Smooth muscle cell (in vitro differentiated cells): ENCODE measurements around the gene PRR5L. TPM values are rescaled to one million over a fixed set of nuclear protein-coding genes. Genes with fewer than 3 reads are reported as not detected.
A peak's percentile ranks its signal among the peaks of the same experiment; 100 is the strongest.

Experiments
- DNase-seq: peaks from one replicate; lab custom pipeline; 2025; ENCODE audit not compliant: unreplicated experiment; lab: John Stamatoyannopoulos, UW
- H2AFZ ChIP-seq: fragments of 200-600 bp; sonication (generic); 2 replicates; pipeline ENCODE4 v1.6.0; 2016; ENCODE audit warnings: antibody characterized with exemption, low read depth, mild to moderate bottlenecking
- H3F3A ChIP-seq: fragments of 200-600 bp; sonication (generic); 2 replicates; pipeline ENCODE4 v1.6.0; 2017; ENCODE audit warnings: antibody characterized with exemption, low read depth
- H3K27ac ChIP-seq: fragments of 200-600 bp; sonication (generic); 2 replicates; pipeline ENCODE4 v1.5.1; 2016; ENCODE audit warnings: low read depth, mild to moderate bottlenecking
- H3K27me3 ChIP-seq: fragments of 200-600 bp; sonication (generic); 2 replicates; pipeline ENCODE4 v1.6.1; 2016; ENCODE audit warnings: low read depth, mild to moderate bottlenecking
- H3K36me3 ChIP-seq: fragments of 200-600 bp; sonication (generic); 2 replicates; pipeline ENCODE4 v1.5.1; 2016; ENCODE audit warnings: low read depth
- H3K4me1 ChIP-seq: fragments of 200-600 bp; sonication (generic); 2 replicates; pipeline ENCODE4 v1.5.1; 2016; ENCODE audit warnings: low read depth
- H3K4me2 ChIP-seq: fragments of 200-600 bp; sonication (generic); 2 replicates; pipeline ENCODE4 v1.6.0; 2016; ENCODE audit warnings: mild to moderate bottlenecking
- H3K4me3 ChIP-seq: fragments of 200-600 bp; sonication (generic); 2 replicates; pipeline ENCODE4 v1.5.1; 2016; ENCODE audit warnings: mild to moderate bottlenecking
- H3K79me2 ChIP-seq: fragments of 200-600 bp; sonication (generic); 2 replicates; pipeline ENCODE4 v1.6.0; 2016; ENCODE audit warnings: low read depth, mild to moderate bottlenecking
- H3K9ac ChIP-seq: fragments of 200-600 bp; sonication (generic); 2 replicates; pipeline ENCODE4 v1.6.0; 2016; ENCODE audit warnings: low read depth
- H3K9me3 ChIP-seq: fragments of 200-600 bp; sonication (generic); replicated peaks from 2 replicates; pipeline ENCODE4 v1.5.1; 2016; ENCODE audit warnings: low read depth
- H4K20me1 ChIP-seq: fragments of 200-600 bp; sonication (generic); 2 replicates; pipeline ENCODE4 v1.6.0; 2016; ENCODE audit warnings: low read depth
- WGBS: methylation state at CpG from one replicate; pipeline ENCODE4 v1.1.7; 2016; ENCODE audit warnings: low lambda C conversion rate; 5-methylcytosine and 5-hydroxymethylcytosine counted together
- polyA plus RNA-seq: library from polyadenylated mRNA; unstranded; fragments of >200 nt; fragmentation: Nextera tagmentation; extraction: Ambion mirVana; gene quantifications from 2 replicates; pipeline ENCODE4 v1.2.1, GENCODE V29; 2016
- total RNA-seq: library from RNA; depleted of rRNA; stranded (reverse); fragments of >200 nt; gene quantifications from 2 replicates; pipeline ENCODE4 v1.2.3, GENCODE V29; 2014
- TF ChIP-seq, protein P1 (sequence below): fragments of 200-600 bp; sonication (generic); IDR thresholded peaks from 2 replicates; pipeline ENCODE4 v1.5.1; 2017; ENCODE audit warnings: borderline replicate concordance, mild to moderate bottlenecking, antibody characterized with exemption; ENCODE audit not compliant: insufficient read depth, poor library complexity, severe bottlenecking

Gene PRR5L
- total and polyA plus RNA-seq, 2 experiments from 2014 or later, result 21.4 to 41.4 TPM

DNA sequence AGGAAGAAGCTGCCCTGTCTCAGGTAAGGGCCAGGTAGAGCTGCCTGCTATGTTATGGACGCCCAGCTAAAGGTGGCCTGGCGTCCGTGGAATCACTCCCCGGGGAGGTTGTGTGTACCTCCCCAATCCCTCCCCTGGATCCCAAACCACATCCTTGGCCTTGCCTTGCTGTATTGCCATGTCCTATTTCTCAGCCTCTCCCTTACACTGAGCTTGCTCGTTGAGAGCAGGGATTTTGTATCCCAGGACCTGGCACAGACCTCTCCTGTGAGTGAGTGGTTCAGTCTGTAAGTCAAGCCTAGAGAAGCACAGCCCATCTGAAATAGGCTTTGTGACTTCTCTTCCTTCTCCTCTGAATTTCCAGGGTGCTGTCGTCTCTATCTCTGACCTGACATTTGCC lies 160.1 kb downstream of the PRR5L start:
- no peak for DNase-seq
- WGBS, result 64% methylated on average over 6 of the region's 6 CpGs
- H3K27me3 ChIP-seq, result no peaks in the 10 kb centered on the region
- TF ChIP-seq, protein P1, sequence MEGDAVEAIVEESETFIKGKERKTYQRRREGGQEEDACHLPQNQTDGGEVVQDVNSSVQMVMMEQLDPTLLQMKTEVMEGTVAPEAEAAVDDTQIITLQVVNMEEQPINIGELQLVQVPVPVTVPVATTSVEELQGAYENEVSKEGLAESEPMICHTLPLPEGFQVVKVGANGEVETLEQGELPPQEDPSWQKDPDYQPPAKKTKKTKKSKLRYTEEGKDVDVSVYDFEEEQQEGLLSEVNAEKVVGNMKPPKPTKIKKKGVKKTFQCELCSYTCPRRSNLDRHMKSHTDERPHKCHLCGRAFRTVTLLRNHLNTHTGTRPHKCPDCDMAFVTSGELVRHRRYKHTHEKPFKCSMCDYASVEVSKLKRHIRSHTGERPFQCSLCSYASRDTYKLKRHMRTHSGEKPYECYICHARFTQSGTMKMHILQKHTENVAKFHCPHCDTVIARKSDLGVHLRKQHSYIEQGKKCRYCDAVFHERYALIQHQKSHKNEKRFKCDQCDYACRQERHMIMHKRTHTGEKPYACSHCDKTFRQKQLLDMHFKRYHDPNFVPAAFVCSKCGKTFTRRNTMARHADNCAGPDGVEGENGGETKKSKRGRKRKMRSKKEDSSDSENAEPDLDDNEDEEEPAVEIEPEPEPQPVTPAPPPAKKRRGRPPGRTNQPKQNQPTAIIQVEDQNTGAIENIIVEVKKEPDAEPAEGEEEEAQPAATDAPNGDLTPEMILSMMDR, result no peak
- no peaks in the 10 kb centered on the region for H4K20me1 ChIP-seq
- H3K9ac ChIP-seq, result peak overlapping the region; percentile 57
- H3F3A ChIP-seq, result peaks cover 26% of the 10 kb centered on the region
- peak overlapping the region; percentile 99 for H3K27ac ChIP-seq
- no peaks in the 10 kb centered on the region for H3K79me2 ChIP-seq
- peak overlapping the region; percentile 44 for H3K4me2 ChIP-seq
- H3K36me3 ChIP-seq, result no peaks in the 10 kb centered on the region
- H3K9me3 ChIP-seq, result no peaks in the 10 kb centered on the region
- H3K4me3 ChIP-seq, result no peak overlapping the region
- H3K4me1 ChIP-seq, result peaks cover 49% of the 10 kb centered on the region
- H2AFZ ChIP-seq, result no peak overlapping the region

DNA sequence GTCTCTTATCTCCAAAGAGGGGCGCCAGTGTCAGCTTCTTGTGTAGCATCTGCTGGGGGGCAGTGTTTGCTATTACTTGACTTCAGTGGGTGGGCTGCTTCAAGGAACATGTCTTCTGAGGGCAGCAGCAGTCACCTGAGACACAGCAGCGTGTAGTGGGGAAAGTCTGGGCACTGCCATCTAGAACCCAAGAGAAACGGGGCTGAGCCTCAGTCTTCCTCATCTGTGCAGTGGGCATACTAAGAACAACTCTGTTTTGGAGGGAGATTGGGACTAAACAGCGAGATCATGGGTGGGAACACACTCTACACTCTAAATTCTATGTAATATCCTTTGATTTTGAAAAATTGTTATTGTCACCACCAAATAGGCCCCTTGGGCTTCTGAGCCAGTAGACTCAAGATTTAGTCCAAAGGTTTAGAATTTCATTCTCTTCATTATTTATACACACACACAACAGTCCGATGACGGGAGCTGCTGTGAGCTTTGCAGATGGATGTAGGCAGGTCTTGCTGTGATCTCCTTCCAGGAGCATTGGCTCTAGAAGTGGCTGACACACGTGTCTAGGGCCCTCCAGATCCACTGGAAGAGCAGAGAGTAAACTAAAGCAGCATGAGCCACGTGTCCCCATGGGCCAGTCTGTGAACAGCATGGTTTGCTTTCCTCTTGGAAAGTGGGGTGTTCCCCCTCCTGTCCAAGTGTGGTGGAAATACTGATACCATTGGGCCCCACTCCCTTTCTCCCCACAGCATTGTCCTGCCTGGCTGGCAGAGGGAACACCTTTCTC lies 162.2 kb downstream of the PRR5L start:
- H3K27me3 ChIP-seq, result no peaks in the 10 kb centered on the region
- no peaks in the 10 kb centered on the region for H3K9me3 ChIP-seq
- no peak for DNase-seq
- H4K20me1 ChIP-seq, result no peaks in the 10 kb centered on the region
- no peaks in the 10 kb centered on the region for H3K36me3 ChIP-seq
- H3K79me2 ChIP-seq, result no peaks in the 10 kb centered on the region
- no peak overlapping the region for H2AFZ ChIP-seq
- H3K4me2 ChIP-seq, result no peak overlapping the region
- 98% methylated on average over 8 of the region's 8 CpGs for WGBS
- peaks cover 21% of the 10 kb centered on the region for H3F3A ChIP-seq
- TF ChIP-seq, protein P1, result no peak
- H3K4me3 ChIP-seq, result no peak overlapping the region
- no peak overlapping the region for H3K9ac ChIP-seq
- H3K27ac ChIP-seq, result no peak overlapping the region
- H3K4me1 ChIP-seq, result peaks cover 36% of the 10 kb centered on the region

DNA sequence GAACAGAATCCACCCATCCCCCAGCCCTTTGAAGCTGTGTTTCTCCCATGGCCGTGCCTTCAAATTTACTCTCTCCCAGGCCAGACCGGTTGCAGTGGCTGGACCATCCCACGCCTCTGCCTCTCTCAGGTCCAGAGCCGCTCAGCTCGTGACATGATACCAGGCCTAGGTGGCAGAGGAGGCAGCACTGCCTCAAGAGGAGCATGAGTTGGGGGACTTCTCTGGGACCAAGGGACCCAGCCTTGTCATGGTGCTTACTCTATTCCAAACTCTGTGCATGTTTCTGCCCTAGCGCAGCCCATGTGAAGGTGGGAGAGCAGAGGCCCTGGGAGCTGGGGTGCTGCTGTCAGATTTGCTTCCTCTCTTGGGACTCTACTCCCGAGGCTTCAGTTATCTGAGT lies 163.0 kb downstream of the PRR5L start:
- Histone ChIP-seq H3K4me3 (no peak overlapping the region), H3K27ac (no peak overlapping the region), H3K27me3 (no peaks in the 10 kb centered on the region), H3K36me3 (no peaks in the 10 kb centered on the region), H2AFZ (no peak overlapping the region), H3K4me2 (no peak overlapping the region), H3K4me1 (peaks cover 32% of the 10 kb centered on the region), H3K9ac (no peak overlapping the region), H4K20me1 (no peaks in the 10 kb centered on the region), H3K79me2 (no peaks in the 10 kb centered on the region), H3F3A (peaks cover 21% of the 10 kb centered on the region), H3K9me3 (no peaks in the 10 kb centered on the region)
- no peak for DNase-seq
- WGBS, result 84% methylated on average over 7 of the region's 7 CpGs
- TF ChIP-seq, protein P1, result no peak

DNA sequence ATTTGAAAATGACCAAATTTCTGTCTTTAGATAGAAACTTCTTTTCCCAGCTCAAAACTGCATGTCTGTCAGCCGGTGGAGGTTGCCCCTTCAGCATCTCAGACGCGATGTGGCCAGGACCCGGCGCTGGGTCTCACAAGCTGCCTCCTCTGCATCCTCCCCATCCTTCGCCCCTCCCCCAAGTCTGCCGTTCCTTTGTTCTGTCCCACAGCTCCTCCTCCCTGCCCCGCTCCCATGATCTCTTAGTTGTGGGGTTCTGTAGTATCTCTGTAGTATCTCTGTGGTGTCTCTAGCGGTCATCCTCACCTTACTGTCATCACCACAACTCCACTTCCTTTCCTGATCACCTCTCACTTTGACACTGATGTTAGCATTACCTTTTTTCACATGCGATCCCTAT lies 164.1 kb downstream of the PRR5L start:
- H3K27me3 ChIP-seq, result no peaks in the 10 kb centered on the region

More for the DNA sequence above, 164.1 kb downstream of the PRR5L start:
- Histone ChIP-seq H3K27ac (no peak overlapping the region), H3F3A (peaks cover 16% of the 10 kb centered on the region), H3K4me1 (peaks cover 20% of the 10 kb centered on the region), H3K4me3 (no peak overlapping the region), H3K36me3 (no peaks in the 10 kb centered on the region), H3K4me2 (no peak overlapping the region), H3K79me2 (no peaks in the 10 kb centered on the region), H2AFZ (no peak overlapping the region), H4K20me1 (no peaks in the 10 kb centered on the region), H3K9me3 (no peaks in the 10 kb centered on the region), H3K9ac (no peak overlapping the region)
- DNase-seq, result no peak
- 86% methylated on average over 10 of the region's 10 CpGs for WGBS
- TF ChIP-seq, protein P1, result no peak
